ENCODE results near the gene SRP54.

- TF ChIP-seq CTCF (conservative IDR thresholded peaks at IDR 0.05): no peak
- no peak for TF ChIP-seq ZFX (IDR thresholded peaks at IDR 0.05)
These were observed 11.0 kb upstream of the SRP54 start for GRCh38 chr14:34971801-34972200.

All from C4-2B (cell line).